NCI-H2029 treated with DMSO at 0.1 percent for 48 hours (cell line): Measurements from ENCODE around the gene WASHC4.
"Not testable (repeated sequence)": the region's sequence is repeated elsewhere in the genome, so short reads cannot be mapped to it uniquely, and the experiment has no call there.

ENCODE experiments used
- DNase-seq: peaks from one replicate; lab custom pipeline; 2025; lab: John Stamatoyannopoulos, UW

Gene WASHC4

GRCh38 chr12:105092336-105092735 is 15.2 kb upstream of the WASHC4 start:
- peak; percentile 46 for DNase-seq

- not testable (repeated sequence) for DNase-seq
Measured at GRCh38 chr12:105095338-105095737, 12.2 kb upstream of the WASHC4 start.

GRCh38 chr12:105099356-105099755 is 8.2 kb upstream of the WASHC4 start:
- no peak for DNase-seq

GRCh38 chr12:105100207-105100985 is 7.1 kb upstream of the WASHC4 start:
- DNase-seq, result no peak

- no peak for DNase-seq
Measured at GRCh38 chr12:105100998-105101397, 6.5 kb upstream of the WASHC4 start.

- DNase-seq, result no peak
Measured at GRCh38 chr12:105102673-105103072, 4.9 kb upstream of the WASHC4 start.

- DNase-seq, result no peak
Measured at GRCh38 chr12:105104762-105105161, 2.8 kb upstream of the WASHC4 start.

- no peak for DNase-seq
Measured at GRCh38 chr12:105106621-105107020, 910 bp upstream of the WASHC4 start.

GRCh38 chr12:105107171-105107493 is 399 bp upstream of the WASHC4 start:
- DNase-seq, result peak; percentile 6

- DNase-seq, result no peak
Measured at GRCh38 chr12:105109465-105110212, 2.1 kb downstream of the WASHC4 start.

GRCh38 chr12:105110851-105111250 is 3.3 kb downstream of the WASHC4 start:
- DNase-seq, result no peak

- no peak for DNase-seq
Measured at GRCh38 chr12:105113094-105113493, 5.6 kb downstream of the WASHC4 start.

GRCh38 chr12:105116969-105117368 is 9.4 kb downstream of the WASHC4 start:
- DNase-seq, result no peak

GRCh38 chr12:105120551-105120950 is 13.0 kb downstream of the WASHC4 start:
- DNase-seq, result no peak

GRCh38 chr12:105138248-105138647 is 30.7 kb downstream of the WASHC4 start:
- DNase-seq, result no peak

GRCh38 chr12:105141320-105141922 is 33.9 kb downstream of the WASHC4 start:
- DNase-seq, result no peak

- DNase-seq, result no peak
Measured at GRCh38 chr12:105142259-105142658, 34.7 kb downstream of the WASHC4 start.

- no peak for DNase-seq
Measured at GRCh38 chr12:105156260-105156659, 48.7 kb downstream of the WASHC4 start.

GRCh38 chr12:105157606-105158005 is 50.1 kb downstream of the WASHC4 start:
- no peak for DNase-seq

GRCh38 chr12:105158876-105159275 is 51.3 kb downstream of the WASHC4 start:
- DNase-seq, result no peak

- no peak for DNase-seq
Measured at GRCh38 chr12:105162174-105162573, 54.6 kb downstream of the WASHC4 start.

- no peak for DNase-seq
Measured at GRCh38 chr12:105164068-105164467, 56.5 kb downstream of the WASHC4 start.

- DNase-seq, result no peak
Measured at GRCh38 chr12:105166736-105167135, 59.2 kb downstream of the WASHC4 start.
